ENCODE data around the gene ACAP3. TPM values are rescaled to one million over a fixed set of nuclear protein-coding genes. Genes with fewer than 3 reads are reported as not detected.

ACAP3 gene
- total RNA-seq, 1 donor from 2014 or later = 105 TPM

DNA sequence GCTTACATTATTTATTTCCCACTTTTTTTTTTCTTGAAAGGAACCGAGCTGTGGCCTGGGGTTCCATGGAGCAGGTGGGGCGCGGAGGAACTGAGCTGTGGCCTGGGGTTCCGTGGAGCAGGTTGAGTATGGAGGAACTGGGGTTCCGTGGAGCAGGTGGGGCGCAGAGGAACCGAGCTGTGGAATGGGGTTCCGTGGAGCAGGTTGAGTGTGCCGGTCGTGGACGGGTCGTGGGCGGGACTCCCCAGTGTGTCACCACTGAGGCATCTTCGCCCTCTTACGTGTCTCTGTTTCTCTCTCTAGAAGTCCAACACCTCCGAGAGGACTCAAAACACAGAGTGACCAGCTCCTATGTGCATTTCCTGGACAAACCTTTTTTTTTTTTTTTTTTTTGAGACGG lies 28.7 kb downstream of the ACAP3 start:
- no peak for DNase-seq (ENCODE audit: low spot score in 2 of 2)
- Histone ChIP-seq H3K4me3 (no peak overlapping the region), H3K27me3 (no peaks in the 10 kb centered on the region), H3K9me3 (no peaks in the 10 kb centered on the region), H3K4me1 (peaks cover 8 to 9% of the 10 kb centered on the region in 2 donors), H3K27ac (no peak overlapping the region), H3K36me3 (no peaks in the 10 kb centered on the region)
- intact Hi-C loops (cut with DNase I) = no loop called here
- TF ChIP-seq CTCF (IDR thresholded peaks at IDR 0.05) = no peak

DNA sequence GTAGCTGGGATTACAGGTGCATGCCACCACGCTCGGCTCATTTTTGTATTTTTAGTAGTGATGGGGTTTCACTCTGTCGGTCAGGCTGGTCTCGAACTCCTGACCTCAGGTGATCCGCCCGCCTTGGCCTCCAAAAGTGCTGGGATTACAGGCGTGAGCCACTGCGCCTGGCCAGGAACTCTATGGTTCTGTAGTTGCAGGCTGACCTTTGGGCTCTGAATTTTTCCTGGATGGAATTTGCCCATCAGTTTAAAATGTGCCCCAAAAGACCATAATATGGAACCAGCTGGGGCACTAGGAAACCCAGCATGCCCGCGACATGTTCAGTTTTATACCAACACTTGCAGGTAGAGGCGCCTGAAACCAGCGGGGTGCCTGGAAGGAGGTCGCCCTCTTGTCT lies 29.1 kb downstream of the ACAP3 start:
- DNase-seq (ENCODE audit: low spot score in 2 of 2) = no peak
- H3K36me3 ChIP-seq = no peaks in the 10 kb centered on the region
- intact Hi-C loops (cut with DNase I) = no loop called here
- H3K4me3 ChIP-seq = no peak overlapping the region
- H3K9me3 ChIP-seq = no peaks in the 10 kb centered on the region
- no peak for TF ChIP-seq CTCF (IDR thresholded peaks at IDR 0.05)
- no peak overlapping the region for H3K27ac ChIP-seq
- no peaks in the 10 kb centered on the region for H3K27me3 ChIP-seq
- peaks cover 9% of the 10 kb centered on the region in 2 donors for H3K4me1 ChIP-seq

DNA sequence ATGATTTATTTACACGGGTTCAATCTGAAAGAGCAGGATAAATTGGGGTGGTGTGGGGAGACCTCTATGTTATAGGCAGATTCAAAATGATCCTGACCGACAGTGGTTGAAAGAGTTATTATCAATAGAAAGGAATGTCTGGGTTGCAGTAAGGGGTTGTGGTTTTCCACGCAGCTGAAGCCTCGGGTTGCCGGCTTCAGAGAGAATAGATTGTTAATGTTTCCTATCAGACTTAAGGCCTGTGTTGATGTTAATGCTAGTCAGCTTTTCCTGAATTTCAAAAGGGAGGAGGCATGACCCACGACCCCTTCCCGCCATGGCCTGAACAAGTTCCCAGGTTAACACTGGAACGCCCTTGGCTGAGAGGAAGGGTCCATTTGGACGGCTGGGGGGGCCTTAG lies 31.9 kb downstream of the ACAP3 start:
- peaks cover 26 to 29% of the 10 kb centered on the region in 2 donors for H3K4me1 ChIP-seq
- no peak for TF ChIP-seq CTCF (IDR thresholded peaks at IDR 0.05)
- H3K36me3 ChIP-seq = no peaks in the 10 kb centered on the region
- no peak for DNase-seq (ENCODE audit: low spot score in 2 of 2)
- no peak overlapping the region for H3K4me3 ChIP-seq
- no peaks in the 10 kb centered on the region for H3K9me3 ChIP-seq
- H3K27me3 ChIP-seq = no peaks in the 10 kb centered on the region
- intact Hi-C loops (cut with DNase I) = loop anchor here (2.0 kb wide), 1 partner anchor 29 kb away; no protein-coding TSS in a partner anchor
- no peak overlapping the region for H3K27ac ChIP-seq

DNA sequence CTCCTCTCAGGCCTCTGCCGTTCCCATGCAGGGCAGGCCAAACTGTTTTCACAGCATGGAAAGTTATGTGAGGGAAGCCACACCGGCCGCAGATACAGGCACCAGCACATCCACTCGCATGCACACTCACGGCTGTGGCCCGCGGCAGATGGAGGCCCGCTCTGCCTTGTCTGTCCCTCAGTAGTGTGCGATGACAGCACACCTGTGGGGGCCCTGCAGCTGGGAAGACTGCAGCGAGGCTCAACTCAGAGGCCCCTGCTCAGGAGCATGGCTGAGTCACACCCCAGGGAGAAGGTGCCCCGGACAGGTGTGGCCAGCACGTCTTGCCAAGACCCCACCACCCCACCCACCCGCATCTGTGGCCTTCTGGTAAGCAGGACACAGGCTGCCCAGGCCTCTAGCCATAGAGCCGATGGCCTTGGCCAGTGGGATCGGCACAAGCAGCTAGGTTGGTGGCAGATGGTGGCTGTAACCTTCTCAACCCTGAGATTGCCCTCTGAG lies 32.7 kb downstream of the ACAP3 start:
- no peak for DNase-seq (ENCODE audit: low spot score in 2 of 2)
- intact Hi-C loops (cut with DNase I) = loop anchor here (2.0 kb wide), 1 partner anchor 30 kb away; no protein-coding TSS in a partner anchor
- H3K36me3 ChIP-seq = no peaks in the 10 kb centered on the region
- TF ChIP-seq CTCF (IDR thresholded peaks at IDR 0.05) = no peak
- H3K4me1 ChIP-seq = peaks cover 29 to 38% of the 10 kb centered on the region in 2 donors
- no peak overlapping the region for H3K27ac ChIP-seq
- H3K9me3 ChIP-seq = no peaks in the 10 kb centered on the region
- peak overlapping the region in 1 of 2 donors; percentile 97 for H3K4me3 ChIP-seq
- H3K27me3 ChIP-seq = no peaks in the 10 kb centered on the region

DNA sequence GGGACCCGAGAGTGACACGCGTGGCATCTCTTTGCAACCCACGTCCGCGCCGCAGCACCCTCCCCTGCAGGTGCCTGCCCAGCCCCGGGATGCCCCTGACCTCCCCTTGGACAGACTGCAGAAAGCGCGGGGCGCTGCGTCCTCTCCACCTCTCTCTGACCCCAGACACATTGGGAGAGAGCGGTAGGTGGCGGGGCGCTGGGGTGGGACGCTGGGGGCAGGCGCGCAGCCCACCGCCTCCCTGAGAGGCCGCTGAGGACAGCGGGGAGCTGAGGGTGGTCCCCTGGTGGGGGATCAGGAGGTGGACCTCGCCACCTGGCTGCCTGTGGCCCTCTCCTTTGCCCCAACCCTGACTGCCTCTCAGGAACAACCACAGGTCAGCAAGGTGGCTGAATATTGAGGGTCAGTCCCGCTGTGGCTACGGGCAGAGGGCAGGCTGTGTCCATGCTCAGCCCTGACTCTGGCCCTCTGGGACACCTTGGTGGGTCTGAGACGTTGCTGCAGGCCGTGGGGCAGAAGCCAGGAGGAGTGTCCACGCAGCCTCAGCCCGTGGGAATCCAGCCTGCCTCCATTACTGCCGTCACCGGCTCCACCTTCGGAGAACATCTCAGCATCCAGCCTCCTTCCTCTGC lies 33.3 kb downstream of the ACAP3 start:
- Histone ChIP-seq H3K27ac (peak overlapping the region; percentile 67 to 76), H3K9me3 (no peaks in the 10 kb centered on the region), H3K27me3 (no peaks in the 10 kb centered on the region), H3K4me3 (peak overlapping the region; percentile 97 to 98), H3K4me1 (peaks cover 29 to 39% of the 10 kb centered on the region in 2 donors), H3K36me3 (no peaks in the 10 kb centered on the region)
- peak in 1 of 2 donors; percentile 59 for DNase-seq (ENCODE audit: low spot score in 2 of 2)
- no peak for TF ChIP-seq CTCF (IDR thresholded peaks at IDR 0.05)
- intact Hi-C loops (cut with DNase I) = loop anchor here (2.0 kb wide), 1 partner anchor 30 kb away; no protein-coding TSS in a partner anchor

Measured in ascending aorta (tissue), 2 donors.